IMR-90 (cell line): ENCODE results near the gene CACNA1G. TPM values are rescaled to one million over a fixed set of nuclear protein-coding genes. Genes with fewer than 3 reads are reported as not detected.

Experiments used
- ATAC-seq: fragments of 200-7000 bp; cut with Tn5 transposase; 2 replicates; pipeline ENCODE4 v1.9.1; 2020; ENCODE audit warnings: low read depth, mild to moderate bottlenecking, moderate library complexity
- BruUV-seq: library from RNA; stranded (reverse); fragments of 400-500 nt; replicated peaks from 2 replicates; lab custom pipeline; 2021; lab: Mats Ljungman, UMichigan
- CTCF ChIA-PET: fragments of 300-600 bp; formaldehyde crosslinking; extraction: SDS; loops from one replicate; lab custom pipeline; 2021; ENCODE audit warnings: antibody characterized with exemption; lab: Yijun Ruan, JAX
- POLR2A ChIA-PET: fragments of 300-600 bp; sonication (Branson Sonifier 250); formaldehyde crosslinking; loops from one replicate; lab custom pipeline; 2022; ENCODE audit warnings: antibody characterized with exemption; ENCODE audit not compliant: unreplicated experiment; lab: Charles Lee
- DNase-seq: peaks from one replicate; pipeline ENCODE4 v3.0.0; 2013
- H2AFZ ChIP-seq: replicated peaks from 2 replicates; pipeline ENCODE3; 2013; ENCODE audit warnings: low read length, mild to moderate bottlenecking; ENCODE audit not compliant: poor library complexity
- H2AK5ac ChIP-seq: 2 replicates; pipeline ENCODE4 v1.6.1; 2013; ENCODE audit warnings: low read depth, low read length, inconsistent platforms
- H2AK9ac ChIP-seq: replicated peaks from 2 replicates; pipeline ENCODE3; 2013; ENCODE audit warnings: mild to moderate bottlenecking, low read depth, low read length, moderate library complexity; ENCODE audit not compliant: poor library complexity
- H2BK120ac ChIP-seq: 2 replicates; pipeline ENCODE4 v1.6.1; 2013; ENCODE audit warnings: low read depth, low read length, inconsistent platforms
- H2BK15ac ChIP-seq: 3 replicates; pipeline ENCODE4 v1.6.1; 2013; ENCODE audit warnings: low read depth, low read length, inconsistent platforms
- H2BK20ac ChIP-seq: 2 replicates; pipeline ENCODE4 v1.6.1; 2013; ENCODE audit warnings: low read depth, mild to moderate bottlenecking, inconsistent platforms, low read length, moderate library complexity
- H2BK5ac ChIP-seq: 2 replicates; pipeline ENCODE4 v1.6.1; 2013; ENCODE audit warnings: mild to moderate bottlenecking, low read depth, low read length, inconsistent platforms; ENCODE audit not compliant: poor library complexity, severe bottlenecking
- H3K14ac ChIP-seq: replicated peaks from 2 replicates; pipeline ENCODE4 v1.6.1; 2013; ENCODE audit warnings: low read depth, low read length, inconsistent platforms
- H3K18ac ChIP-seq: 2 replicates; pipeline ENCODE4 v1.6.1; 2013; ENCODE audit warnings: low read depth, low read length, control low read depth
- H3K23ac ChIP-seq: 2 replicates; pipeline ENCODE4 v1.6.1; 2013; ENCODE audit warnings: low read depth, low read length, inconsistent platforms
- H3K27ac ChIP-seq: 2 replicates; pipeline ENCODE4 v1.5.1; 2013; ENCODE audit warnings: mild to moderate bottlenecking, control low read depth, low read length; ENCODE audit not compliant: insufficient read depth
- H3K27me3 ChIP-seq: 2 replicates; pipeline ENCODE4 v1.6.1; 2013; ENCODE audit warnings: low read length; ENCODE audit not compliant: control insufficient read depth, insufficient read depth
- H3K36me3 ChIP-seq: 2 replicates; pipeline ENCODE4 v1.6.1; 2013; ENCODE audit warnings: low read length, mixed read lengths; ENCODE audit not compliant: control insufficient read depth, insufficient read depth
- H3K4ac ChIP-seq: 2 replicates; pipeline ENCODE4 v1.6.1; 2013; ENCODE audit warnings: low read depth, low read length, inconsistent platforms
- H3K4me1 ChIP-seq: 2 replicates; pipeline ENCODE4 v1.6.1; 2013; ENCODE audit warnings: low read length, mixed read lengths; ENCODE audit not compliant: control insufficient read depth, insufficient read depth
- H3K4me2 ChIP-seq: 2 replicates; pipeline ENCODE4 v1.6.1; 2013; ENCODE audit warnings: low read depth, mild to moderate bottlenecking, control low read depth, low read length, moderate library complexity
- H3K4me3 ChIP-seq: 2 replicates; pipeline ENCODE4 v1.5.1; 2013; ENCODE audit warnings: low read depth, mild to moderate bottlenecking, control low read depth, low read length, moderate library complexity; ENCODE audit not compliant: insufficient read depth
- H3K56ac ChIP-seq: 2 replicates; pipeline ENCODE4 v1.6.1; 2013; ENCODE audit warnings: low read length, inconsistent platforms; ENCODE audit not compliant: insufficient read depth; ENCODE audit errors: extremely low read depth
- H3K79me1 ChIP-seq, 2 experiments: 2 replicates each; pipeline ENCODE4 v1.6.1; 2013; ENCODE audit warnings: low read length in 2 of 2, inconsistent platforms in 1 of 2, low read depth in 1 of 2
- H3K9ac ChIP-seq: 2 replicates; pipeline ENCODE4 v1.6.1; 2013; ENCODE audit warnings: low read depth, low read length, control low read depth
- H3K9me1 ChIP-seq: 2 replicates; pipeline ENCODE4 v1.6.1; 2013; ENCODE audit warnings: low read length, inconsistent platforms; ENCODE audit not compliant: insufficient read depth
- H3K9me3 ChIP-seq: 2 replicates; pipeline ENCODE4 v1.6.1; 2013; ENCODE audit warnings: low read length; ENCODE audit not compliant: control insufficient read depth, insufficient read depth
- H4K20me1 ChIP-seq: 2 replicates; pipeline ENCODE4 v1.6.1; 2013; ENCODE audit warnings: low read length, inconsistent platforms; ENCODE audit not compliant: insufficient read depth
- H4K5ac ChIP-seq: 2 replicates; pipeline ENCODE4 v1.6.1; 2013; ENCODE audit warnings: mild to moderate bottlenecking, low read depth, low read length, control low read depth
- H4K8ac ChIP-seq, 2 experiments: 2 replicates each; pipeline ENCODE4 v1.6.1; 2013; ENCODE audit warnings: low read depth in 2 of 2, low read length in 2 of 2, control low read depth in 1 of 2, inconsistent platforms in 1 of 2
- H4K91ac ChIP-seq: 2 replicates; pipeline ENCODE4 v1.6.1; 2013; ENCODE audit warnings: low read depth, low read length, inconsistent platforms; ENCODE audit not compliant: insufficient read depth
- BHLHE40 ChIP-seq: fragments of 150-350 bp; IDR thresholded peaks from 2 replicates; pipeline ENCODE4 v1.6.1; 2016; ENCODE audit warnings: mild to moderate bottlenecking, low read depth, low read length
- CEBPB ChIP-seq: IDR thresholded peaks from 2 replicates; pipeline ENCODE4 v1.6.1; 2012; ENCODE audit warnings: low read depth, low read length, improper control_type of control experiment
- CHD1 ChIP-seq: IDR thresholded peaks from 2 replicates; pipeline ENCODE4 v1.6.1; 2012; ENCODE audit warnings: low read depth, low read length, improper control_type of control experiment
- FOS ChIP-seq: fragments of 150-350 bp; IDR thresholded peaks from 2 replicates; pipeline ENCODE4 v1.6.1; 2016; ENCODE audit warnings: low read depth, low read length
- MAFK ChIP-seq: IDR thresholded peaks from 2 replicates; pipeline ENCODE4 v1.6.1; 2012; ENCODE audit warnings: low read depth, low read length, improper control_type of control experiment
- MAZ ChIP-seq: IDR thresholded peaks from 2 replicates; pipeline ENCODE4 v1.6.1; 2012; ENCODE audit warnings: low read depth, mild to moderate bottlenecking, low read length, improper control_type of control experiment, moderate library complexity, borderline replicate concordance
- MXI1 ChIP-seq: IDR thresholded peaks from 2 replicates; pipeline ENCODE4 v1.6.1; 2012; ENCODE audit warnings: low read depth, mild to moderate bottlenecking, low read length, moderate library complexity, borderline replicate concordance
- NFE2L2 ChIP-seq: fragments of 150-350 bp; IDR thresholded peaks from 2 replicates; pipeline ENCODE4 v1.6.1; 2016; ENCODE audit warnings: low read depth, mild to moderate bottlenecking, low read length
- POLR2A ChIP-seq: IDR thresholded peaks from 2 replicates; pipeline ENCODE4 v1.6.1; 2012; ENCODE audit warnings: mild to moderate bottlenecking, low read depth, low read length
- RAD21 ChIP-seq: IDR thresholded peaks from 2 replicates; pipeline ENCODE4 v1.6.1; 2012; ENCODE audit warnings: low read length, improper control_type of control experiment
- RCOR1 ChIP-seq: IDR thresholded peaks from 2 replicates; pipeline ENCODE4 v1.6.1; 2012; ENCODE audit warnings: mild to moderate bottlenecking, low read length, improper control_type of control experiment; ENCODE audit not compliant: insufficient replicate concordance
- RFX5 ChIP-seq: IDR thresholded peaks from 2 replicates; pipeline ENCODE4 v1.8.0; 2012; ENCODE audit warnings: low read depth, mild to moderate bottlenecking, low read length, moderate library complexity
- SMC3 ChIP-seq: fragments of 150-350 bp; IDR thresholded peaks from 2 replicates; pipeline ENCODE4 v1.6.1; 2016; ENCODE audit warnings: low read depth, mild to moderate bottlenecking, antibody characterized with exemption, low read length, moderate library complexity
- WGBS, 2 experiments: methylation state at CpG; one replicate each; pipeline versions ENCODE4 v1.1.5 to v1.1.7; 2013; ENCODE audit warnings: missing lambda C conversion rate in 2 of 2; ENCODE audit not compliant: insufficient read length in 1 of 2; ENCODE audit errors: extremely low coverage in 2 of 2; 5-methylcytosine and 5-hydroxymethylcytosine counted together
- dilution Hi-C: fragments of 300-500 bp; cut with HindIII; formaldehyde crosslinking; loops from one replicate; pipeline ENCODE4 v1.14.3; 2018; ENCODE audit warnings: low sequenced_read_pairs; ENCODE audit not compliant: unreplicated experiment
- in situ Hi-C: fragments of 300-500 bp; cut with MboI; formaldehyde crosslinking; loops from 3 replicates; pipeline ENCODE4 v1.14.3; 2019; ENCODE audit warnings: low sequenced_read_pairs, inconsistent platforms, mixed read lengths
- intact Hi-C: fragments of 100-400 bp; cut with micrococcal nuclease; formaldehyde crosslinking; loops from 2 replicates; pipeline ENCODE4 v1.10.0; 2022
- polyA plus RNA-seq, 3 experiments: library from polyadenylated mRNA; depleted of rRNA; stranded (reverse); fragments of >200 nt; gene quantifications; 2 replicates each; pipeline ENCODE4 v1.2.3, GENCODE V29; 2012; ENCODE audit warnings: low replicate concordance in 1 of 3
- total RNA-seq: library from RNA; depleted of rRNA; stranded (reverse); fragments of >200 nt; gene quantifications from 2 replicates; pipeline ENCODE4 v1.2.3, GENCODE V29; 2012
- TF ChIP-seq, protein P1 (sequence below): conservative IDR thresholded peaks from 2 replicates; pipeline ENCODE4 v1.5.1; 2012; ENCODE audit warnings: mild to moderate bottlenecking, low read depth, low read length, improper control_type of control experiment
- TF ChIP-seq, protein P2 (sequence below): fragments of 150-350 bp; IDR thresholded peaks from 2 replicates; pipeline ENCODE4 v1.6.1; 2016; ENCODE audit warnings: low read depth, mild to moderate bottlenecking, low read length, moderate library complexity, borderline replicate concordance
- TF ChIP-seq, protein P3 (sequence below): fragments of 150-350 bp; IDR thresholded peaks from 2 replicates; pipeline ENCODE4 v1.6.1; 2017; ENCODE audit warnings: mild to moderate bottlenecking, antibody characterized with exemption, low read length, low read depth

Gene CACNA1G
- total and polyA plus RNA-seq, 2 of the 4 experiments (the other 2 are of a cell fraction): under 0.01 to 0.03 TPM

DNA sequence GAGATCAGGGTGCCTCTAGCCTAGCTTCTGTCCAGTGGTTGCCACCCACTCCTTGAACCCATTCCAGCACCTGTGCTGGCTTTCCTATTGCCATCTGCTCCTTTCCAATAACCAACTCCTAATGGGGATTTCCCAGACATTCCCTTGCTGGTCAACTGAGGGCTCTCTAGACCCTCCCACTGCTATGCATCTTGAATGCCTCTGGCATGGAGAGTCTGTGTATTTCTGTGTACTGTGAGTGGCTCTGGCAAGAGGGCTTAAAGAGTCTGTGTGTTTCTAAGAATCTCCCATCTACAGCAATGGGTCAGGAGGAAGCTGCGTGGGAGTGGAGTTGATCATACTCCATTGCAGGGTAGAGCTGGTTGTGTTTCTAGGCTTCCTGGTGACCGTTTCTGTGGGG lies 39.0 kb upstream of the CACNA1G start:
- Histone ChIP-seq H2AK9ac (no peak overlapping the region), H2BK15ac (no peak overlapping the region), H2BK120ac (no peak overlapping the region), H3K9me1 (no peaks in the 10 kb centered on the region), H4K20me1 (no peaks in the 10 kb centered on the region), H4K8ac (no peak overlapping the region), H3K79me1 (no peaks in the 10 kb centered on the region), H3K9me3 (no peaks in the 10 kb centered on the region), H4K5ac (no peak overlapping the region), H2BK5ac (no peak overlapping the region), H3K23ac (no peak overlapping the region), H2AFZ (no peak overlapping the region), H3K4me3 (no peak overlapping the region), H3K4me1 (no peaks in the 10 kb centered on the region), H3K56ac (no peak overlapping the region), H3K18ac (no peak overlapping the region), H3K4ac (no peak overlapping the region), H3K14ac (no peak overlapping the region), H2AK5ac (no peak overlapping the region), H3K36me3 (no peaks in the 10 kb centered on the region), H3K27me3 (peaks cover 19% of the 10 kb centered on the region), H3K27ac (no peak overlapping the region), H3K4me2 (no peak overlapping the region), H2BK20ac (no peak overlapping the region), H4K91ac (no peak overlapping the region), H3K9ac (no peak overlapping the region)
- CTCF ChIA-PET: no interaction called here
- ATAC-seq (no peak), DNase-seq (no peak)
- no peak for TF ChIP-seq MAFK
- TF ChIP-seq BHLHE40: no peak
- no peak for TF ChIP-seq POLR2A
- TF ChIP-seq MAZ: no peak
- TF ChIP-seq, protein P1, sequence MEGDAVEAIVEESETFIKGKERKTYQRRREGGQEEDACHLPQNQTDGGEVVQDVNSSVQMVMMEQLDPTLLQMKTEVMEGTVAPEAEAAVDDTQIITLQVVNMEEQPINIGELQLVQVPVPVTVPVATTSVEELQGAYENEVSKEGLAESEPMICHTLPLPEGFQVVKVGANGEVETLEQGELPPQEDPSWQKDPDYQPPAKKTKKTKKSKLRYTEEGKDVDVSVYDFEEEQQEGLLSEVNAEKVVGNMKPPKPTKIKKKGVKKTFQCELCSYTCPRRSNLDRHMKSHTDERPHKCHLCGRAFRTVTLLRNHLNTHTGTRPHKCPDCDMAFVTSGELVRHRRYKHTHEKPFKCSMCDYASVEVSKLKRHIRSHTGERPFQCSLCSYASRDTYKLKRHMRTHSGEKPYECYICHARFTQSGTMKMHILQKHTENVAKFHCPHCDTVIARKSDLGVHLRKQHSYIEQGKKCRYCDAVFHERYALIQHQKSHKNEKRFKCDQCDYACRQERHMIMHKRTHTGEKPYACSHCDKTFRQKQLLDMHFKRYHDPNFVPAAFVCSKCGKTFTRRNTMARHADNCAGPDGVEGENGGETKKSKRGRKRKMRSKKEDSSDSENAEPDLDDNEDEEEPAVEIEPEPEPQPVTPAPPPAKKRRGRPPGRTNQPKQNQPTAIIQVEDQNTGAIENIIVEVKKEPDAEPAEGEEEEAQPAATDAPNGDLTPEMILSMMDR: no peak
- TF ChIP-seq RAD21: no peak
- no peak for TF ChIP-seq FOS
- TF ChIP-seq CHD1: no peak
- no peak for TF ChIP-seq CEBPB
- TF ChIP-seq MXI1: no peak
- TF ChIP-seq RCOR1: no peak
- TF ChIP-seq, protein P2, sequence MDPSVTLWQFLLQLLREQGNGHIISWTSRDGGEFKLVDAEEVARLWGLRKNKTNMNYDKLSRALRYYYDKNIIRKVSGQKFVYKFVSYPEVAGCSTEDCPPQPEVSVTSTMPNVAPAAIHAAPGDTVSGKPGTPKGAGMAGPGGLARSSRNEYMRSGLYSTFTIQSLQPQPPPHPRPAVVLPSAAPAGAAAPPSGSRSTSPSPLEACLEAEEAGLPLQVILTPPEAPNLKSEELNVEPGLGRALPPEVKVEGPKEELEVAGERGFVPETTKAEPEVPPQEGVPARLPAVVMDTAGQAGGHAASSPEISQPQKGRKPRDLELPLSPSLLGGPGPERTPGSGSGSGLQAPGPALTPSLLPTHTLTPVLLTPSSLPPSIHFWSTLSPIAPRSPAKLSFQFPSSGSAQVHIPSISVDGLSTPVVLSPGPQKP: no peak
- no peak for TF ChIP-seq SMC3
- no peak for TF ChIP-seq RFX5
- TF ChIP-seq, protein P3, sequence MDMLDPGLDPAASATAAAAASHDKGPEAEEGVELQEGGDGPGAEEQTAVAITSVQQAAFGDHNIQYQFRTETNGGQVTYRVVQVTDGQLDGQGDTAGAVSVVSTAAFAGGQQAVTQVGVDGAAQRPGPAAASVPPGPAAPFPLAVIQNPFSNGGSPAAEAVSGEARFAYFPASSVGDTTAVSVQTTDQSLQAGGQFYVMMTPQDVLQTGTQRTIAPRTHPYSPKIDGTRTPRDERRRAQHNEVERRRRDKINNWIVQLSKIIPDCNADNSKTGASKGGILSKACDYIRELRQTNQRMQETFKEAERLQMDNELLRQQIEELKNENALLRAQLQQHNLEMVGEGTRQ: no peak
- TF ChIP-seq NFE2L2: no peak
- no CpG with 5 or more reads among the region's 2 CpGs for WGBS, 2 experiments
- in situ Hi-C loops: no loop called here
- POLR2A ChIA-PET: no interaction called here
- BruUV-seq: no TSS peak
- intact Hi-C loops: no loop called here
- dilution Hi-C loops: no loop called here
